HEK293T (cell line): ENCODE results near the gene STIM1.

Experiments
- CTBP1 ChIP-seq: fragments of 450-650 bp; IDR thresholded peaks from 2 replicates; pipeline ENCODE4 v1.6.1; 2016; ENCODE audit warnings: borderline replicate concordance
- L3MBTL2 ChIP-seq: fragments of 450-650 bp; conservative IDR thresholded peaks from 2 replicates; pipeline ENCODE4 v1.6.1; 2016; ENCODE audit warnings: mild to moderate bottlenecking
- NFRKB ChIP-seq: fragments of 450-650 bp; IDR thresholded peaks from 2 replicates; pipeline ENCODE4 v1.6.1; 2016; ENCODE audit warnings: mild to moderate bottlenecking, moderate library complexity
- SP1 ChIP-seq: fragments of 450-650 bp; IDR thresholded peaks from 2 replicates; pipeline ENCODE4 v1.6.1; 2017
- SUZ12 ChIP-seq: fragments of 450-650 bp; IDR thresholded peaks from 2 replicates; pipeline ENCODE4 v1.6.1; 2016; ENCODE audit warnings: mild to moderate bottlenecking
- ZNF384 ChIP-seq: fragments of 450-650 bp; IDR thresholded peaks from 2 replicates; pipeline ENCODE4 v1.6.1; 2016

DNA sequence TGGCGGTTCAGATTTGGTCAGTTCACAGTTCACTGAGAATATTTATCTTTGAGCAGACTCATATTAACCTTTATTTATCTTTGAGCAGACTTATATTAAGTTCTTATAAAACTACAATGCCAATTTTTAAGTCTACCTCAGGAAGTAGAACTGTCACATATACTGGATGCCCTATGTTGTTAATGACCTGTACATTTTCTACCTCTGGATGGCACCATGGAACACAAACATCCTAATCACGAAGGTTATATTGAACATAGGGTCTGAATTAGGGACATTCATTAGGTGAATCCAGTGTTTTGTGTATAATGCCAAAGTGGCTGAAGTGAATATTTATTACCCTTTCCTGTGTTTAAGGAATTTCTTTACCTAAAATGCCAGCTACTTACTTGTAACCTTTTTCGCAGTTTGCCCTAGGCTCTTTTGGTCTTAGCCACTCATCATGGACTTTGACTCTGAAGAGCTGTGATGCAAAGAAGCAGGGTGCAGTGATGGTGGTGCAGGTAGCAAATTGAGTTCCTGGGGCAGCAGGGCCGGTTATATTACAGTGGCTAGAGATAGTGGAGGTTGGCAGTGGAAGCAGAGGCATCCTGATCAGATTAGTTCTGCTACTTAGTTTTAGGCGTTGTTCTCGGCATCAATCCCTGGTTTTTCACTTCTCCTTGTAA, 71.8 kb downstream of the STIM1 start:
- TF ChIP-seq CTBP1 (no peak), SUZ12 (no peak), NFRKB (no peak), SP1 (no peak), ZNF384 (no peak), L3MBTL2 (no peak)
